ENCODE measurements around the gene FAM131C.

FAM131C gene

DNA sequence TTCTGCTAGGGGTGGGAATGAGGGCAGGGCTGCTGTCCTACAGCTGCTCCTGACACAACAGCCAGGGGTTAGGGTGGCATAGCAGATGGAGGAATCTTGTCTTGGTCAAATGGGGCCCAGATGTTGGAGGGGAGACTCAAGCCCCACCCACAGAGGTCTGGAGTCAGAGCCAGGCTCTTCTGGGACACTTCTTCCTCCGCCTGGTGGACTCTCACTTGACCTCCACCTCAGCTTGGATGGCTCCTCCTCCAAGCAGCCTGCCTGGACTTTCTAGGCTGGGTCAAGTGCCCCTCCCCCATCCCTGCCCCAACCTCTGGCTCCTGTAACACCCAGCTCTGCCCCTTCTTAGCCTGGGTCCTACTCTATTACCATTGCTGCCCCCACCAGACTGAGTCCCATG, 47.0 kb upstream of the FAM131C start:
- Histone ChIP-seq H3K4me1 (ENCODE audit: low read length) (no peaks in the 10 kb centered on the region), H3K9ac (ENCODE audit: low read length) (no peak overlapping the region), H3K27me3 (ENCODE audit: low read depth, low read length) (no peaks in the 10 kb centered on the region), H3K4me3 (ENCODE audit: low read length) (no peak overlapping the region), H3K4me2 (ENCODE audit: low read length) (no peak overlapping the region), H4K20me1 (ENCODE audit: insufficient read depth, low read length) (no peaks in the 10 kb centered on the region), H3K9me3 (ENCODE audit: insufficient read depth, low read length) (no peaks in the 10 kb centered on the region), H3K79me2 (ENCODE audit: low read length) (no peaks in the 10 kb centered on the region), H3K27ac (ENCODE audit: low read length) (no peak overlapping the region), H2AFZ (ENCODE audit: low read depth, low read length) (no peak overlapping the region), H3K36me3 (replicated peaks; ENCODE audit: low read depth, low read length) (no peaks in the 10 kb centered on the region)
- TF ChIP-seq EZH2phosphoT487 (IDR thresholded peaks at IDR 0.05; ENCODE audit: low read depth) = no peak
- TF ChIP-seq, protein P1, sequence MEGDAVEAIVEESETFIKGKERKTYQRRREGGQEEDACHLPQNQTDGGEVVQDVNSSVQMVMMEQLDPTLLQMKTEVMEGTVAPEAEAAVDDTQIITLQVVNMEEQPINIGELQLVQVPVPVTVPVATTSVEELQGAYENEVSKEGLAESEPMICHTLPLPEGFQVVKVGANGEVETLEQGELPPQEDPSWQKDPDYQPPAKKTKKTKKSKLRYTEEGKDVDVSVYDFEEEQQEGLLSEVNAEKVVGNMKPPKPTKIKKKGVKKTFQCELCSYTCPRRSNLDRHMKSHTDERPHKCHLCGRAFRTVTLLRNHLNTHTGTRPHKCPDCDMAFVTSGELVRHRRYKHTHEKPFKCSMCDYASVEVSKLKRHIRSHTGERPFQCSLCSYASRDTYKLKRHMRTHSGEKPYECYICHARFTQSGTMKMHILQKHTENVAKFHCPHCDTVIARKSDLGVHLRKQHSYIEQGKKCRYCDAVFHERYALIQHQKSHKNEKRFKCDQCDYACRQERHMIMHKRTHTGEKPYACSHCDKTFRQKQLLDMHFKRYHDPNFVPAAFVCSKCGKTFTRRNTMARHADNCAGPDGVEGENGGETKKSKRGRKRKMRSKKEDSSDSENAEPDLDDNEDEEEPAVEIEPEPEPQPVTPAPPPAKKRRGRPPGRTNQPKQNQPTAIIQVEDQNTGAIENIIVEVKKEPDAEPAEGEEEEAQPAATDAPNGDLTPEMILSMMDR (IDR thresholded peaks at IDR 0.05; ENCODE audit: low read depth, low read length) = no peak

DNA sequence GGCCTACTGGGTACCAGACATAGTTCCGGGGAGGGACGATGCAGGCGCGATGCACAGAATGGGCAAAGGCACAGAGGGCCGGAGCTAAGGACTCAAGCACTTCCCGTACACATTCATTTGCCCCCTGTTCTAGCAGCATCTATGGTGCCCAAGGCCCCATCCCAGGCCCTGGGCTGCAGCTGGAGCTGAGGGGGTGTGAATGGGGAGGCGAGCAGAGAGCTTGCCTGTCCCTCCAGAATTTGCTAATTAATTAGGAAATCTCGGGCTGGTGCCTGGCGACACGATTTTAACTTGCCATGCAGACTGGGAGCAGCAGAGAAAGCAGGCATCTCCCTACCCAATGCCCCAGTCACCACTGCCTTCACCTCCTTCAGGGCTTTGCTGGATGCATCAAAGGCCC, 46.5 kb upstream of the FAM131C start:
- Histone ChIP-seq H2AFZ (ENCODE audit: low read depth, low read length) (no peak overlapping the region), H3K27ac (ENCODE audit: low read length) (no peak overlapping the region), H3K36me3 (replicated peaks; ENCODE audit: low read depth, low read length) (no peaks in the 10 kb centered on the region), H3K79me2 (ENCODE audit: low read length) (no peaks in the 10 kb centered on the region), H3K4me3 (ENCODE audit: low read length) (no peak overlapping the region), H3K9ac (ENCODE audit: low read length) (no peak overlapping the region), H3K4me1 (ENCODE audit: low read length) (no peaks in the 10 kb centered on the region), H3K9me3 (ENCODE audit: insufficient read depth, low read length) (no peaks in the 10 kb centered on the region), H3K4me2 (ENCODE audit: low read length) (no peak overlapping the region), H4K20me1 (ENCODE audit: insufficient read depth, low read length) (no peaks in the 10 kb centered on the region), H3K27me3 (ENCODE audit: low read depth, low read length) (no peaks in the 10 kb centered on the region)
- TF ChIP-seq, protein P1 (IDR thresholded peaks at IDR 0.05; ENCODE audit: low read depth, low read length) = no peak
- no peak for TF ChIP-seq EZH2phosphoT487 (IDR thresholded peaks at IDR 0.05; ENCODE audit: low read depth)

DNA sequence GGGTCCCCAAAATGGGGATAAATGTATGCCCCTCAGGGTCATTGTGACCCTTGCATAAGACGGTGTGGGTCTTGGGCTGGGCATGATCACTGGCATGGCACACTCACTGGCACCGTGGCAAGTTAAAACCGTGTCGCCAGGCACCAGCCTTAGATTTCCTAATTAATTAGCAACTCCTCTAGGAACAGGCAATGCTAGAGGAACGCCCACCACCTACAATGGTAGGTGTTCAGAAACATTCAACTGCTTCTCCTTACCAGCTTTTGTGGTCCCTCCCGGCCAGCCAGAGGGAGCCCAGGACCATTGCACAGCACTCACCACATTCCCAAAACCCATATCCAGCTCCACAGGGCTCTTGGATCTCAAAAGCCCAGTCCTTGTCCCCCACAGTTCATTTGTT, 46.1 kb upstream of the FAM131C start:
- no peak overlapping the region for H3K27ac ChIP-seq (ENCODE audit: low read length)
- no peak overlapping the region for H2AFZ ChIP-seq (ENCODE audit: low read depth, low read length)
- H3K9ac ChIP-seq (ENCODE audit: low read length) = no peak overlapping the region
- no peak overlapping the region for H3K4me3 ChIP-seq (ENCODE audit: low read length)
- H3K27me3 ChIP-seq (ENCODE audit: low read depth, low read length) = no peaks in the 10 kb centered on the region
- H3K4me1 ChIP-seq (ENCODE audit: low read length) = no peaks in the 10 kb centered on the region
- no peaks in the 10 kb centered on the region for H3K9me3 ChIP-seq (ENCODE audit: insufficient read depth, low read length)
- H3K4me2 ChIP-seq (ENCODE audit: low read length) = no peak overlapping the region
- H3K79me2 ChIP-seq (ENCODE audit: low read length) = no peaks in the 10 kb centered on the region
- H4K20me1 ChIP-seq (ENCODE audit: insufficient read depth, low read length) = no peaks in the 10 kb centered on the region
- no peaks in the 10 kb centered on the region for H3K36me3 ChIP-seq (replicated peaks; ENCODE audit: low read depth, low read length)
- TF ChIP-seq, protein P1 (IDR thresholded peaks at IDR 0.05; ENCODE audit: low read depth, low read length) = no peak
- TF ChIP-seq EZH2phosphoT487 (IDR thresholded peaks at IDR 0.05; ENCODE audit: low read depth) = no peak

DNA sequence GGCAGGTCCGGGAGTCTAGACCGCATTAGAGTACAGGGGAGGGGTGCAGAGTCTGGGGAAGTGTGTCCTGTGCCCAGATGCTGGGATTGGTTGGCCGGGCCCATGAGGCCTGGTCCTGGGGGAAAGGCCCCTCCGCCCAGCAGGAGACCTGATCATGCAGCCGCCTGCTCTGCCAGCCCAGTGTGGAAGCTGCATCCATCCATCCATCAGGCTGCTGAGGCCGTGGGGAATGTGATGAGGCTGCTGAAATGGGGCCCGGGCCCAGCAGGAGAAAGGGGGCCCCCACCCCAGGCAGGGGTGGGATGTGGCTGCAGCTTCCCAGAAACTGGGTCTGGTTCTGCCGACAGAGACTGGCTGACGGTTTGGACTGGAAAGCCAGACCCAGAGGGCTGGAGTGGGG, 45.3 kb upstream of the FAM131C start:
- no peaks in the 10 kb centered on the region for H4K20me1 ChIP-seq (ENCODE audit: insufficient read depth, low read length)
- H3K36me3 ChIP-seq (replicated peaks; ENCODE audit: low read depth, low read length) = no peaks in the 10 kb centered on the region
- H3K4me2 ChIP-seq (ENCODE audit: low read length) = no peak overlapping the region
- H3K4me3 ChIP-seq (ENCODE audit: low read length) = no peak overlapping the region
- H3K9me3 ChIP-seq (ENCODE audit: insufficient read depth, low read length) = no peaks in the 10 kb centered on the region
- no peak overlapping the region for H2AFZ ChIP-seq (ENCODE audit: low read depth, low read length)
- no peaks in the 10 kb centered on the region for H3K27me3 ChIP-seq (ENCODE audit: low read depth, low read length)
- no peak overlapping the region for H3K27ac ChIP-seq (ENCODE audit: low read length)
- no peaks in the 10 kb centered on the region for H3K79me2 ChIP-seq (ENCODE audit: low read length)
- no peak overlapping the region for H3K9ac ChIP-seq (ENCODE audit: low read length)
- no peaks in the 10 kb centered on the region for H3K4me1 ChIP-seq (ENCODE audit: low read length)
- TF ChIP-seq, protein P1 (IDR thresholded peaks at IDR 0.05; ENCODE audit: low read depth, low read length) = no peak
- TF ChIP-seq EZH2phosphoT487 (IDR thresholded peaks at IDR 0.05; ENCODE audit: low read depth) = no peak

Measured in OCI-LY3 (cell line).